ENCODE results near the gene ACYP2.
A peak's percentile ranks its signal among the peaks of the same experiment; 100 is the strongest.
"Not testable (repeated sequence)": the region's sequence is repeated elsewhere in the genome, so short reads cannot be mapped to it uniquely, and the experiment has no call there.

The ACYP2 gene

DNA sequence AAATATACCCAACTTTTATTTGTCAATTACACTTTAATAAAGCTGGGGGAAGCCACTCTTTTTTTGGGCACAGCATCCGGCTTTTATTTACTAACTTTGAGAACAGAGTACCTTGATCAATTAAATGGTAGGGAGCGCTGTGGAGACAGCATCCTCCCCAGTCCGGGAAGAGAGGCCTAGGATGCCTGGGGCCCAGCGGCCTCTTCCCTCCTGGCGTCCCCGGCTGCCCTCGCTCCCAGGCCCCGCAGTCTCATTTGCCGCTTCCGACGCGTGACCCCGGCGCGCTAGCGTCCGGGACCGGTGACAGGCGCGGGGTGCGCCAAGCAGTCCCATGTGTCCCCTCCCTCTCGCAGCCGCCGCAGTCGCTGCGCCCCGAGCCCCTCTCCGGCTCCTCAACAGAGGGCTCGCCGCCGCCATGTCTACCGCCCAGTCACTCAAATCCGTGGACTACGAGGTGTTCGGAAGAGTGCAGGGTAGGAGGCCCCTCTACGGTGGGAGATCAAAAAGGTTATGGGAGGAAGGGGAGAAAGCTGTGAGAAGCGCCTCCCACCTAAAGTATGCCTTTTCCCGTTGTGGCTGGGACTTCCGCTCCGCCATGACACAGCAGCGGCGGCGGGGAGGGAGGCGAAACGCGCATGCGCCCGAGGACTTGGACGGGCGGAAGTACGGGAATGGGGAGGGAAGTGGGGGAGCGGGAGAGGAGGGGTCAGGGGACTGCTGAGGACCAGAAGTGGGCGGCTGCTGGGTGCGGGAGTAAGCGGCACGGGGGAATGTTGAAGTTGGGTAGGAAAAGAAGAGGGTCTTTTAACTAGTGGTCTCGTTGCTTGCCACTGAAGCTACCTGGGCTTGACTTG is at the start of gene ACYP2:
Gene ACYP2, plus strand, starts transcription at position 332 of the 854 bp plus-strand sequence.
- DNase-seq, result peak; percentile 96

DNA sequence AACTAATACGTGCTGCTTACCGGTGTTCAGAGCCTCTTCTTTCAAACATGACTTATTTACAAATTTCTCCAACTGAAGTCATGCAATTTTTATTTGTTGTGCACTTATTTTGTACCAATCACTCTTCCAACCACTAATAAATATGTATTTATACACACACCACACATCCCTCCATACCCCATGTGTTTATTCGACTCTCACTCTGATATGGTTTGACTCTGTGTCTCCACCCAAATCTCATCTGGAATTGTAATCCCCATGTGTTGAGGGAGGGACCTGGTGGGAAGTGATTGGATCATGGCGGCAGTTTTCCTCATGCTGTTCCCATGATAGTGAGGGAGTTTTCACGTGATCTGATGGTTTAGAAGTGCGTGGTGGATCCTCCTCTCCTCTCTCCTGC is 49.5 kb upstream of the ACYP2 start:
- DNase-seq, result no peak

DNA sequence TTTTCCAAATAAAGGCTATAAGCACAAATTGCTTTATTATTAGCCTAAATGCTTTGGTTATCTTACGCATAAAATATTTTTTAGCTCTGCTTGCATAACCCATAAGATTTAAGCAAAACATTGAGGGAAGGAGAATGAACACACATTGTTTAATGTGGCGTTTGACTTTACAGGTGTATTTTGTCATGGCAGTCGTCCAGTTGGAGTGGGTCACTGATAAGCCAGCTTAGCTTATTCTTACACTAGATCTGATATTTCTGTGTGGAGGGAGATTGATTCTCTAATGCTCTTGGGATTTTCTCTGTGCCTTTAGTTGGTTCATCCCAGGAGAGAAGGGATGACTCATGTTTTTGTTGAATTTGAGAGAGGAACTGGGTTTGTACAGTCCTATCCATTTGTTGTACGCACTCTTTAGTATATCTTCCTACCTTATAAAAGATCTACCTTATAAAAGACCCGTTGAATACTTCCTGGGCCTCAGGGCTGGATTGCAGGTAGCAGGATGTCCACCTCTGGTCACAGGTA is 47.5 kb upstream of the ACYP2 start:
- DNase-seq, result no peak

GRCh38 chr2:54072483-54072882 is 42.9 kb upstream of the ACYP2 start:
- not testable (repeated sequence) for DNase-seq

DNA sequence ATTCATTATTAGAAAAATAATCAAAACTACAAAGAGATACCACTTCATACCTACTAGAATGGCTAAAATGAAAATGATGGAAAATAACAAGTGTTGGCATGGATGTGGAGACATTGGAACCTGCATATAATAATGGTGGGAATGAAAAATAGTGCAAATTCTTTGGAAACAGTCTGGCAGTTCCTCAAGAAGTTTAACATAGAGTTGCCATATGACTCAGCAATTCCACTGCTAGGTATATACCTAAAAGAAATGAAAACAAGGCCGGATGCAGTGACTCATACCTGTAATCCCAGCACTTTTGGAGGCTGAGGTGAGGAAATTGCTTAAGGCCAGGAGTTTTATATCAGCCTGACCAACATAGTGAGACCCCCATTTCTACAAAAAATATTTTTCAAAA is 41.6 kb upstream of the ACYP2 start:
- peak; percentile 28 for DNase-seq

GRCh38 chr2:54074606-54075341 is 40.6 kb upstream of the ACYP2 start:
- peak; percentile 31 for DNase-seq

DNA sequence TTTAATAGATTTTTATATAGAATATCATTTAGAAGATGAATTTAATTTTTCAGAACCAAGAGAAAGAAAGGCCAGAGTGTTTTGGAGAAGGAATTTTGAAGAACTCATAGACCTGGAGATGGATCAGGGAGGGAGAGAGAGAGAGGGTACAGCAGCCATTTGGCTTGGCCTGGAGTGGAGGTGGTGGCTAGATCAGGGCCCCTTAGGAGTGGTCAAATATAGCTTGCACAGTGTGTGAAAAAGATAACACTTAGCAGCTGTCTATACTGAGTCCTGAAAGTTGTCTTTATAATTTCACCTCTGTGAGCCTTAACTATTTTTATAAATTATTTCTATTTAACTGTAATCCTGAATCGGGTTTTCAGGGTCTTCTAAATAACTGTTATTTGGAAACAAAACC is 38.8 kb upstream of the ACYP2 start:
- no peak for DNase-seq

DNA sequence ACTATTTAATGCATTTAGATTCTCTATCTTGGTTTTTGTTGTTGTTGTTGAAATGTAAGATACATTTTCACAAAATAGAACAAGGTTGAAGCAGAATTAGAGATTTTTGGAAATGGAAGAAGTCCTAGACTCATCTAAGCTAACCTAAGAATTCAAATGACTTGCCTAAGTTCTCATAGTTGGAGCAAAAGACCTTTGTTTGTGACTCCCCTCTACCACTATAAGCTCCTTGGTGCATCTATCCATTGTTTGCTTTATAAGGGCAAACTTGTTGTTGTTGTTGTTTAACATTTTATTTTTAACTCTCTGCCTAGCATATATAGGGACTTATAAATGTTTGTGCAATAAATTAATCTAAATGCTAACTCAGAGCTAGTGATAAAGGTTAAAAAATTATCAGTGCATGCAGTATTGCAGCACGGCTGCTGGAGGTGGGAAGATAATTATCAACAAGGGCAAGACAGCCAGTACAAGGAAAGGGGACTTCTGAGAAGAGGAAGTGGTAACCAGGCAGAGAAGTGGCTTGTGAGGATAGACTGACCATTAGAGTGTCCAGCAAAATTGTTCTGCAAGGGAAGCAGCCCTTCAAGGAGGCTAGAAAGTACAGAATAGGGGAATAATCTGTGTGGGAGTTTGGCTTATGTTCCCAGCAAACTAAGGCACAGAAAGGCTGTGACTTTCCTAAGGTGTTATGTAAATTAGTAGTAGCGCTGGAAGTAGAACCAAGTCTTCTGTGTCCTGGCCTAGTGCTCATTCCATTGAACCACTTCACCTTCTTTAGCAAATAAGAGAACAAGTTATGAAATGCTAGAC is 38.1 kb upstream of the ACYP2 start:
- DNase-seq, result no peak

DNA sequence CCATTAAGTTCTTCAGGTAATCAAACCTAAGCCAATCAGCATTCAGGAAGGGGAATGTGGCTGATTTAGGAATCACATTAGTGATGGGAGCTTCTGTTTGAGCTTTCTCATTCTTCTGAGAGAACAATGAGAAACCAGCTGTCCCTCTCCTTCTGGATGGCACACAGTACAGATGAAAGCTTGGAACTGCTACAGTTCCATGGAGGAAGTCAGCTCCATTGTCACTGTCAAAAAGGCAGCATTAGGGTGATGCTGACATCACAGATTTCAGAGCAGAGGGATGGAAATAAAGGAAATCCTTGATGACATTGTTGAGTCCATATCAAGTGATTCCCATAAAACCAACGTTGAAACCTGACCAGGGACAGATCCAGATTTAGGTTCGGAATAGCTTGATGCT is 36.1 kb upstream of the ACYP2 start:
- no peak for DNase-seq

- DNase-seq, result no peak
Observed at GRCh38 chr2:54081574-54081973, 33.8 kb upstream of the ACYP2 start.

DNA sequence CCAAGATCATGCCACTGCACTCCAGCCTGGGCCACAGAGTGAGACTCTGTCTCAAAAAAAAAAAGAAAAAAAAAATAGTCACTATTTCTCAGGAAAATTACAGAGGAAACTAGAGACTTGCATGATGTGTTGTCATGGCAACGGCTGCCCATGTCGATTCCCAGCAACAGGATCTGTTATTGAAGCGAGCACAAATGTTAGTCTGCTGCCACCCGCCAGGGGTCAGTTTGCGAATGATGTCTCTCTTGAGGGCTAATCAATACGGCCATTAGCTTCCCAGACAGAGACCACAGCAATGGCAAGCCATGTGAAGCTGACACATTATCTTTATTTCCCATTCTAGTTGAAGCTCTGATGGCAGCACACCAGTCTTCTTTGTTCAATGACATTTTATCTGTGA is 32.4 kb upstream of the ACYP2 start:
- DNase-seq, result no peak

GRCh38 chr2:54083445-54083844 is 32.0 kb upstream of the ACYP2 start:
- DNase-seq, result peak; percentile 42

DNA sequence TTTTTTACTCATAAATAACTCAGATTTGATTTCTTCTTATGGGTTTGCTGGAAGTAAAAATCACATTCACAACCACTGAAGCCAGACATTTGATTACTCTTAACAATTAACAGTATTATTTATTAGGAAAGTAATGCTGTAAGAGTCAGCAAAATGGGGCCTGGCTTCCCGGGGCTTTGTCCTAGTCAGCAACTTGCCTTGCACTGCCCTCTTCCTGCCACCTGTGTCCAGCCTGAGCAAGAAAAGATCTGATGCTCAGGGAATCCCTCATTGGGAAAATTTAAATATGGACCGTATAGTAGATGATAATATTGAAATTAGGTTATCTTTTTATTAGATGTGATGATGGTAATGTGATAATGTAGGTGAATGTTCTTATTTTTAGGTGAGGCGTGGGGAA is 30.8 kb upstream of the ACYP2 start:
- DNase-seq, result no peak

GRCh38 chr2:54085069-54085468 is 30.3 kb upstream of the ACYP2 start:
- DNase-seq, result no peak

GRCh38 chr2:54086157-54086556 is 29.3 kb upstream of the ACYP2 start:
- no peak for DNase-seq

GRCh38 chr2:54088191-54088634 is 27.2 kb upstream of the ACYP2 start:
- DNase-seq, result no peak

GRCh38 chr2:54088719-54089118 is 26.7 kb upstream of the ACYP2 start:
- no peak for DNase-seq

DNA sequence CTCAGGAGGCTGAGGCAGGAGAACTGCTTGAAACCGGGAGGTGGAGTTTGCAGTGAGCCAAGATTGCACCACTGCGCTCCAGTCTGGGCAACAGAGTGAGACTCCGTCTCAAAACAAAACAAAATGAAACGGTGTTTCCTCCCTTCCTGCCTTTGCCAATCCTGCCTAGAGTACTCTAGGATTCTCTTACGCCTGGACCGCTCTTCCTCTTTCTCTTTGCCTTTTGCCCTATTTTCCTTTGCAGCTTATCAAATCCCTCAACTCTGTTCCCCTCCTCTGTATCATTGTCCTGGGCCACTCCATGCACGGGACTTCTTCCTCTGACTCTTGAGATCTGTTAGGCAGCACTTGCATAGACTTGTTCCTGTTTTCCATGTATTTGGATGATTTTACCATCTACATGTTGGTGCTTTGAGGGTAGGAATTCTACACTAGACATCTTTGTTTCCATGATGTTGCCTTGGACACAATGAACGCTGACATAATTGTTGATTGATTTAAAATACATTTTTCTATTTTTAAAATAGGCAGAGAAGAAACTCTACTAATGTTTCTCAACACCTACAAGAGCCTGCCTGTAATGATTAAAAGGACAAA is 24.8 kb upstream of the ACYP2 start:
- DNase-seq, result no peak

- DNase-seq, result no peak
Observed at GRCh38 chr2:54092940-54093339, 22.5 kb upstream of the ACYP2 start.

DNA sequence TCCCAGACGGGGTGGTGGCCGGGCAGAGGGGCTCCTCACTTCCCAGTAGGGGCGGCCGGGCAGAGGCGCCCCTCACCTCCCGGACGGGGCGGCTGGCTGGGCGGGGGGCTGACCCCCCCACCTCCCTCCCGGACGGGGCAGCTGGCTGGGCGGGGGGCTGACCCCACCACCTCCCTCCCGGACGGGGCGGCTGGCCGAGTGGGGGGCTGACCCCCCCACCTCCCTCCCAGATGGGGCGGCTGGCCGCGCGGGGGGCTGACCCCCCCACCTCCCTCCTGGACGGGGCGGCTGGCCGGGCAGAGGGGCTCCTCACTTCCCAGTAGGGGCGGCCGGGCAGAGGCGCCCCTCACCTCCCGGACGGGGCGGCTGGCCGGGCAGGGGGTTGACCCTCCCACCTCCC is 20.0 kb upstream of the ACYP2 start:
- DNase-seq, result not testable (repeated sequence)

- DNase-seq, result not testable (repeated sequence)
Observed at GRCh38 chr2:54096141-54096540, 19.3 kb upstream of the ACYP2 start.

- no peak for DNase-seq
Observed at GRCh38 chr2:54097124-54097523, 18.3 kb upstream of the ACYP2 start.

- no peak for DNase-seq
Observed at GRCh38 chr2:54099370-54099769, 16.0 kb upstream of the ACYP2 start.
